Measurements from ENCODE around the gene PPP1R18.

The PPP1R18 gene

DNA sequence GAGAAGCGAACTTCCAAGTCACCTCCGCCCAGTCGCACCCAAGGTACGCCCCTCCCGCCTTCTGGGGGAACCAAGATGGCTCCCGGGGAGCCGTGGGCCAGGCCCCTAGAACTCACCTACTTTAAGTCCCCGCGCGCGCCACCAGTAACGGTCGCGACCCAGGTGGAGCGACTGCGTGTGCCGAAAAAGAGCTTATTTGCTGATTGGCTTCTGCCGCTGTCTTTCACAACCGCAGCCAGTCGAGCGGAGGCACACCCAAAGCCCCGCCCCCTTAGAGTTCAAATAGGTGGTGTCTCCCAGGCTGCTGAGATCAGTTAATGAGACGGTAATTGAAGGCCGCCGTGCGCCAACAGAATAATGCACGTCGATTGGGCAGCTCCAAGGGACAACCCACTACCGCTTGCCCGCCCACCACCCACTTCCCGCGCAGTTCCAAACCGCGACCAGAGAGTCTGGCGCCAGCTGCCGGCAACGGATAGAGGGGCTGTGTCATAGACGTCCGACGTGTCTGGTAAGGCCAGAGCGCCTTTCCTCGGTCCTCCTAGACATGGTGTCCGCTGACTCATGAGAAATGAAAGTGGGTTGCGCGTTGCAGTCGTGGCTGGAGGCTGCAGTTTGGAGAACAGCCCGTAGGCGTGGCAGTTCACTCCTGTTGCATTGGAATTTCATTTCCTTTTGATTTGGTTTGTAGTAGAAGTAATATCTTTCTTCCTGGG lies 30.8 kb upstream of the PPP1R18 start, which contains the start of gene MDC1:
MDC1 (minus strand) TSS at position 153 of the 716 bp plus-strand sequence. CDS start 2,106 bp downstream, outside the sequence.
- Histone ChIP-seq H3K4me3 (ENCODE audit: low read length) (peak within 1 kb of the TSS; percentile 84), H3K4me1 (ENCODE audit: control insufficient read depth, insufficient read depth, low read length) (peaks cover 18% of the 10 kb centered on the region), H3K27me3 (replicated peaks; ENCODE audit: control insufficient read depth, insufficient read depth, low read length) (no peaks in the 10 kb centered on the region), H3K9ac (ENCODE audit: low read length) (peak within 1 kb of the TSS; percentile 83), H3K9me3 (ENCODE audit: control insufficient read depth, low read length) (no peaks in the 10 kb centered on the region), H3K36me3 (ENCODE audit: control insufficient read depth, insufficient read depth, low read length, severe bottlenecking) (peaks cover 17% of the 10 kb centered on the region)
- peak; percentile 100 for DNase-seq (ENCODE audit: low read depth)

DNA sequence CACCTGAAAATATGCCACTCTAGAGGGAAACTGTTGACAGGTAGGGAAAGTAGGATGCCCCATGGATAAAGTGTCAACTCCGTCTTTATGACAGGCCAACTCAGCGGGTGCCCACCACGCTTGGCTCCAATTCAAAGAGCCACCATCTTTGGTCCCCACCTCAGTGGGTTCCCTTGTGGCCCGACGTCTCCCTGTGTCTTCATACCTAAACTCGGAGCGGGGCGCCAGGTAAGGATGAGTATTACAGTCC lies 30.4 kb upstream of the PPP1R18 start:
- H3K27me3 ChIP-seq (replicated peaks; ENCODE audit: control insufficient read depth, insufficient read depth, low read length) = no peaks in the 10 kb centered on the region
- H3K36me3 ChIP-seq (ENCODE audit: control insufficient read depth, insufficient read depth, low read length, severe bottlenecking) = peaks cover 22% of the 10 kb centered on the region
- peak overlapping the region; percentile 84 for H3K4me3 ChIP-seq (ENCODE audit: low read length)
- DNase-seq (ENCODE audit: low read depth) = no peak
- no peaks in the 10 kb centered on the region for H3K9me3 ChIP-seq (ENCODE audit: control insufficient read depth, low read length)
- peaks cover 17% of the 10 kb centered on the region for H3K4me1 ChIP-seq (ENCODE audit: control insufficient read depth, insufficient read depth, low read length)
- H3K9ac ChIP-seq (ENCODE audit: low read length) = peak overlapping the region; percentile 79

- no peak for DNase-seq (ENCODE audit: low read depth)
- peaks cover 12% of the 10 kb centered on the region for H3K4me1 ChIP-seq (ENCODE audit: control insufficient read depth, insufficient read depth, low read length)
- H3K36me3 ChIP-seq (ENCODE audit: control insufficient read depth, insufficient read depth, low read length, severe bottlenecking) = peaks cover 36% of the 10 kb centered on the region
- H3K27me3 ChIP-seq (replicated peaks; ENCODE audit: control insufficient read depth, insufficient read depth, low read length) = no peaks in the 10 kb centered on the region
- H3K4me3 ChIP-seq (ENCODE audit: low read length) = no peak overlapping the region
- H3K9me3 ChIP-seq (ENCODE audit: control insufficient read depth, low read length) = no peaks in the 10 kb centered on the region
- H3K9ac ChIP-seq (ENCODE audit: low read length) = no peak overlapping the region
These were observed 27.8 kb upstream of the PPP1R18 start for GRCh38 chr6:30714263-30714662.

GRCh38 chr6:30712441-30712945 lies 26.0 kb upstream of the PPP1R18 start:
- no peaks in the 10 kb centered on the region for H3K9me3 ChIP-seq (ENCODE audit: control insufficient read depth, low read length)
- no peak overlapping the region for H3K9ac ChIP-seq (ENCODE audit: low read length)
- H3K4me1 ChIP-seq (ENCODE audit: control insufficient read depth, insufficient read depth, low read length) = peaks cover 6% of the 10 kb centered on the region
- no peaks in the 10 kb centered on the region for H3K27me3 ChIP-seq (replicated peaks; ENCODE audit: control insufficient read depth, insufficient read depth, low read length)
- DNase-seq (ENCODE audit: low read depth) = no peak
- H3K4me3 ChIP-seq (ENCODE audit: low read length) = no peak overlapping the region
- H3K36me3 ChIP-seq (ENCODE audit: control insufficient read depth, insufficient read depth, low read length, severe bottlenecking) = peaks cover 43% of the 10 kb centered on the region

- Histone ChIP-seq H3K36me3 (ENCODE audit: control insufficient read depth, insufficient read depth, low read length, severe bottlenecking) (peaks cover 50% of the 10 kb centered on the region), H3K27me3 (replicated peaks; ENCODE audit: control insufficient read depth, insufficient read depth, low read length) (no peaks in the 10 kb centered on the region), H3K4me1 (ENCODE audit: control insufficient read depth, insufficient read depth, low read length) (peaks cover 6% of the 10 kb centered on the region), H3K4me3 (ENCODE audit: low read length) (no peak overlapping the region), H3K9ac (ENCODE audit: low read length) (no peak overlapping the region), H3K9me3 (ENCODE audit: control insufficient read depth, low read length) (no peaks in the 10 kb centered on the region)
- no peak for DNase-seq (ENCODE audit: low read depth)
These were observed 25.4 kb upstream of the PPP1R18 start for GRCh38 chr6:30711758-30712380.

DNA sequence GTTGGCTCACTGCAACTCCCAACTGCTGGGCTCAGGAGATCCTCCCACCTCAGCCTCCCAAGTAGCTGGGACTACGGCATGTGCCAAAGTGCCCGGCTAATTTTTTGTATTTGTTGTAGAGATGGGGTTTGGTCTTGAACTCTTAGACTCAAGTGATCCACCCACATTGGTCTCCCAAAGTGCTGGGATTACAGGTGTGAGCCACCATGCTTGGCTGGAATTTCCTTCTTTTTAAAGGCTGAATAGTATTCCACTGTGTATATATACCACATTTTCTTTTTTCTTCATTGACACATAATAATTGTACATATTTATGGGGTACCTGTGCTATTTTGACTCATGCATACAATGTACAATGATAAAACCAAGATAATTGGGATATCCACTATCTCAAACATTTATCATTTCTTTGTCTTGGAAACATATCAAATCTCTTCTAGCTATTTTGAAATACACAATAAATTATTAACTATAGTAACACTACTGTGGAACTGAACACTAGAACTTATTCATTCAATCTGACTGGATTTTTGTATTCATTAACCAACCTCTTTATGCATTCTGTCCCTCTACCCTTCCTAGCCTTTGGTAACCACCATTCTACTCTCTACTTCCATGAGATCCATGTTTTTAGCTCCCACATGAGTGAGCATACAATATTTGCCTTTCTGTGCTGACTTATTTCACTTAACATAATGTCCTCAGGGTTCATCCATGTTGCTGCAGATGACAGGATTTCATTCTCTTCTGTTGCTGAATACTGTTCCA lies 22.8 kb upstream of the PPP1R18 start:
- H3K27me3 ChIP-seq (replicated peaks; ENCODE audit: control insufficient read depth, insufficient read depth, low read length) = no peaks in the 10 kb centered on the region
- H3K4me3 ChIP-seq (ENCODE audit: low read length) = no peak overlapping the region
- no peak overlapping the region for H3K9ac ChIP-seq (ENCODE audit: low read length)
- no peaks in the 10 kb centered on the region for H3K4me1 ChIP-seq (ENCODE audit: control insufficient read depth, insufficient read depth, low read length)
- peaks cover 51% of the 10 kb centered on the region for H3K36me3 ChIP-seq (ENCODE audit: control insufficient read depth, insufficient read depth, low read length, severe bottlenecking)
- no peak for DNase-seq (ENCODE audit: low read depth)
- H3K9me3 ChIP-seq (ENCODE audit: control insufficient read depth, low read length) = no peaks in the 10 kb centered on the region

DNA sequence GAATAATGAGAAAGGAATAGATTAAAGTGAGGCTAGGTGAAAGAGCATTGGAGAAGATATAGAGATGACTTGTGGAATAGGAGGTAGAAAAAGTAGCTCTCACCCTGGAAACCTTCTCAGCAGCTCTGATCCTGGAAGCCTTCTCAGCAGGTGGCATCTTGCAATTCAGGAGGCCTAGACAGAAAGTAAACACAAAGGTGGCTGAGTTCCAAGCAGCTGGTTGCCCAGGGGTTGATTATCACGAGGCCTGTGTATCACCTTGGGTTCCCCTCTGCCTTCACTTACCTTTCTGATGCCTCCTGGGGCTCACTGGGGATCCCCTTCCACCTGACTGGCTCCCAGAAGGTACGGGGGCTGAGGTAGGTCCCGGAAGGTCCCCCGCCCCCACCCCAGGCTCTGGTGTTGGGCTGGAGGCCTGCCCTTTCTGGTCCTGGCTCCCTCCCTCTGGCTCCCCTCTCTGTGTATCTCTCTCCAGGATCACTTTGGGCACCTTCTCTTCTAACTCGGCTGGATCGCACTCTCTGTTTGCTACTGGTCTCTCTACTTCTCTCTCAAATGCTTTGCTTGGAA lies 20.9 kb upstream of the PPP1R18 start:
- H3K9ac ChIP-seq (ENCODE audit: low read length) = no peak overlapping the region
- H3K9me3 ChIP-seq (ENCODE audit: control insufficient read depth, low read length) = no peaks in the 10 kb centered on the region
- H3K36me3 ChIP-seq (ENCODE audit: control insufficient read depth, insufficient read depth, low read length, severe bottlenecking) = peaks cover 39% of the 10 kb centered on the region
- H3K27me3 ChIP-seq (replicated peaks; ENCODE audit: control insufficient read depth, insufficient read depth, low read length) = no peaks in the 10 kb centered on the region
- DNase-seq (ENCODE audit: low read depth) = no peak
- H3K4me3 ChIP-seq (ENCODE audit: low read length) = no peak overlapping the region
- H3K4me1 ChIP-seq (ENCODE audit: control insufficient read depth, insufficient read depth, low read length) = peaks cover 7% of the 10 kb centered on the region

DNA sequence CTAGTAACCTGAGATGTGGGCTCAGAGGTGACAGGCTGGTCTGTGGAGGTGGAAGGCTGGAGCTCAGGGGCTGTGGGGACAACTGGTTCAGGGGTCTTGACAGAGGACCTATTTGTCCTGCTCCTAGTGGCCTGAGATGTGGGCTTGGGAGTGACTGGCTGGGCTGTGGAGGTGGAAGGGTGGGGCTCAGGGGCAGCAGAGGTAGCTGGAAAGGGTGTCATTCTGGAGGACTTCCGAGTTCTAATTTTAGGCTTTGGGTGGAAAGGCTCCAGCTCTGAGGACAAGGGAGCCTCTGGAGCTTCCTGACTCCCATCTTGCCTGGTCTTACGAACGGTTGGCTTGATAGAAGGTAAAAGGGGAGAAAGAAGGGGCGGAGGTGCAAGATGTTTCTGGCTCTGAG lies 19.2 kb upstream of the PPP1R18 start:
- H3K9ac ChIP-seq (ENCODE audit: low read length) = no peak overlapping the region
- H3K27me3 ChIP-seq (replicated peaks; ENCODE audit: control insufficient read depth, insufficient read depth, low read length) = no peaks in the 10 kb centered on the region
- H3K9me3 ChIP-seq (ENCODE audit: control insufficient read depth, low read length) = no peaks in the 10 kb centered on the region
- peaks cover 7% of the 10 kb centered on the region for H3K4me1 ChIP-seq (ENCODE audit: control insufficient read depth, insufficient read depth, low read length)
- no peak for DNase-seq (ENCODE audit: low read depth)
- H3K36me3 ChIP-seq (ENCODE audit: control insufficient read depth, insufficient read depth, low read length, severe bottlenecking) = peaks cover 23% of the 10 kb centered on the region
- H3K4me3 ChIP-seq (ENCODE audit: low read length) = no peak overlapping the region

GRCh38 chr6:30703821-30704220 lies 17.4 kb upstream of the PPP1R18 start:
- peaks cover 19% of the 10 kb centered on the region for H3K36me3 ChIP-seq (ENCODE audit: control insufficient read depth, insufficient read depth, low read length, severe bottlenecking)
- DNase-seq (ENCODE audit: low read depth) = no peak
- H3K9me3 ChIP-seq (ENCODE audit: control insufficient read depth, low read length) = no peaks in the 10 kb centered on the region
- no peaks in the 10 kb centered on the region for H3K27me3 ChIP-seq (replicated peaks; ENCODE audit: control insufficient read depth, insufficient read depth, low read length)
- no peak overlapping the region for H3K9ac ChIP-seq (ENCODE audit: low read length)
- H3K4me1 ChIP-seq (ENCODE audit: control insufficient read depth, insufficient read depth, low read length) = peaks cover 7% of the 10 kb centered on the region
- H3K4me3 ChIP-seq (ENCODE audit: low read length) = no peak overlapping the region

DNA sequence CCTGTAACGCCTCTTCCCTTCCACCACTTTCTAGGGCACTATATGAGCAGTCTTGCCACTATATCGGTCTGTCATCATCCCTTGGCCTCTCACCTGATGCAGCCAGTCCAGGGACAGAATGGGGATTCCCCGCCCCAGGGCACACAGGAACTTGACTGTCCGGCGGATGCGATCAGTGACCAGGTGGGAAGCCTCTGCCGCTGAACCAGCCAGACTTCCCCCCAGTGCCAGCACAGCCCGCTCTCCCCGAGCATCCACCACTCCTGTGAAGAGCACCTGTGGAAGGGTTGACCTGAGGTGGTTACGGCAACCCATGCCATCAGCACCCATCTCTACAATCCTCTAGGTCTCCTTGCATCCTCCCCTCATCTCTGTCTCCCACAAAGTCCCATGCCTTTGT lies 16.6 kb upstream of the PPP1R18 start:
- H3K4me3 ChIP-seq (ENCODE audit: low read length) = no peak overlapping the region
- H3K9ac ChIP-seq (ENCODE audit: low read length) = no peak overlapping the region
- H3K9me3 ChIP-seq (ENCODE audit: control insufficient read depth, low read length) = no peaks in the 10 kb centered on the region
- DNase-seq (ENCODE audit: low read depth) = no peak
- H3K27me3 ChIP-seq (replicated peaks; ENCODE audit: control insufficient read depth, insufficient read depth, low read length) = no peaks in the 10 kb centered on the region
- peaks cover 7% of the 10 kb centered on the region for H3K4me1 ChIP-seq (ENCODE audit: control insufficient read depth, insufficient read depth, low read length)
- peaks cover 15% of the 10 kb centered on the region for H3K36me3 ChIP-seq (ENCODE audit: control insufficient read depth, insufficient read depth, low read length, severe bottlenecking)

- Histone ChIP-seq H3K9me3 (ENCODE audit: control insufficient read depth, low read length) (no peaks in the 10 kb centered on the region), H3K27me3 (replicated peaks; ENCODE audit: control insufficient read depth, insufficient read depth, low read length) (no peaks in the 10 kb centered on the region), H3K36me3 (ENCODE audit: control insufficient read depth, insufficient read depth, low read length, severe bottlenecking) (peaks cover 4% of the 10 kb centered on the region), H3K4me3 (ENCODE audit: low read length) (no peak overlapping the region), H3K4me1 (ENCODE audit: control insufficient read depth, insufficient read depth, low read length) (peaks cover 7% of the 10 kb centered on the region), H3K9ac (ENCODE audit: low read length) (no peak overlapping the region)
- no peak for DNase-seq (ENCODE audit: low read depth)
These were observed 13.9 kb upstream of the PPP1R18 start for GRCh38 chr6:30700340-30700739.

Data from adipocyte (in vitro differentiated cells).